Brain microvascular endothelial cell (primary cell): ENCODE data around the gene RBPJL.

Experiments used
- DNase-seq: peaks from one replicate; pipeline ENCODE4 v3.0.0-alpha.2; 2020
- H3K27ac ChIP-seq: fragments of 250-450 bp; sonication (Bioruptor Pico); 2 replicates; pipeline ENCODE4 v1.5.1; 2020; ENCODE audit warnings: mild to moderate bottlenecking, moderate library complexity
- H3K27me3 ChIP-seq: fragments of 250-450 bp; sonication (Bioruptor Pico); replicated peaks from 2 replicates; pipeline ENCODE4 v1.5.1; 2020; ENCODE audit warnings: mild to moderate bottlenecking
- H3K36me3 ChIP-seq: fragments of 250-450 bp; sonication (Bioruptor Pico); replicated peaks from 2 replicates; pipeline ENCODE4 v1.5.1; 2020; ENCODE audit warnings: mild to moderate bottlenecking
- H3K4me3 ChIP-seq: 2 replicates; pipeline ENCODE4 v1.5.1; 2011; ENCODE audit warnings: low read depth, mild to moderate bottlenecking, control low read depth, low read length, moderate library complexity
- CTCF ChIP-seq: IDR thresholded peaks from 2 replicates; pipeline ENCODE4 v1.5.1; 2011; ENCODE audit warnings: low read depth, mild to moderate bottlenecking, moderate library complexity, low read length, control low read depth, inconsistent platforms; ENCODE audit errors: missing control alignments
- in situ Hi-C: cut with HindIII; loops from 2 replicates; pipeline ENCODE4 v1.10.0; 2017; ENCODE audit warnings: low sequenced_read_pairs, low pct_ligation_motif_present

Gene RBPJL

DNA sequence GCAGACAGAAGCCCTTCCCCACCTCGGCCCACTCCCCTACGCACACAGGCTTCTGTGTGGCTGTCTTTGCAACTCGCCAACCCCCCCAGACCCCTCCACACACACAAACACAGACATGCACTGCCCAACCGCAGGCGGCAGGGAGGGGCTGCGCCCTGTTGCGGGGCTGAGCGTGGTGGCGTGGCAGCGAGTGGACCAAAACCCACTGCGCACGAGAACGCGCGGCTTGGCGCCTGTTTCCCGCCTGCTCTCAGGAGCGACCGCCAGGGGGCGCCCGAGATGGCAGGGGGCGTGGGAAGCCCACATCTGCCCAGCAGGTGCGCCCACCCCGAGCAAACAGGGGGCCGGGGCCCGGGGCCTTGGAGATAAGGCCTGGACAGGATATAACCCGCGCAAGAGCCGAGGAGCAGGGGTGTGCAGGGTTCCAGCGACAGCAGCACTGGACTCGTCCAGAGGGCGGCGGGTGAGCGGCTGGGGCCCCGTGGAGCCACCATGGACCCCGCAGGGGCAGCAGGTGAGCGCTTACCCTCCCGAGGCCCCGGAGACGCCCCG is at the start of gene RBPJL:
RBPJL (plus strand) TSS at position 410 of the 552 bp plus-strand sequence; CDS start at position 493, 83 bp downstream.
- TF ChIP-seq CTCF, result peak; percentile 87
- in situ Hi-C loops, result no loop called here
- DNase-seq, result no peak
- Histone ChIP-seq H3K4me3 (no peak within 1 kb of the TSS), H3K36me3 (no peaks in the 10 kb centered on the region), H3K27me3 (no peaks in the 10 kb centered on the region), H3K27ac (no peak within 1 kb of the TSS)

DNA sequence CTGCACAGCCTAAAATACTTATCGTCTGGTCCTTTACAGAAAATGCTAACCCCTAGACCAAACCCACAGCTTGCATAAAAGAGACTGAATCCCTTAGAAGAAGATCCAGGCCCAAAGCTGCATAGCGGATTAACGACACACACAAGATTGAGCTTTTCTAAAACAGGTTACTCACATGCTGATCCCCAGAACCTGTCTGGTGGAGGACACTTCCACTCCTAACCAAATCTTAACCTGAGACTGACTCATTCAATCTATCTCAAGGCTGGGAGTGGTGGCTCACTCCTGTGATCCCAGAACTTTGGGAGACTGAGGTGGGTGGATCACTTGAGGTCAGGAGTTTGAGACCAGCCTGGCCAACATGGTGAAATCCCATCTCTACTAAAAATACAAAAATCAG is 49.5 kb upstream of the RBPJL start:
- in situ Hi-C loops, result no loop called here
- Histone ChIP-seq H3K27me3 (no peaks in the 10 kb centered on the region), H3K36me3 (no peaks in the 10 kb centered on the region), H3K4me3 (no peak overlapping the region), H3K27ac (no peak overlapping the region)
- DNase-seq, result no peak
- no peak for TF ChIP-seq CTCF

GRCh38 chr20:45257711-45258110 is 48.9 kb upstream of the RBPJL start:
- DNase-seq, result no peak
- no peaks in the 10 kb centered on the region for H3K27me3 ChIP-seq
- TF ChIP-seq CTCF, result no peak
- no peaks in the 10 kb centered on the region for H3K36me3 ChIP-seq
- no peak overlapping the region for H3K27ac ChIP-seq
- no peak overlapping the region for H3K4me3 ChIP-seq
- in situ Hi-C loops, result no loop called here

DNA sequence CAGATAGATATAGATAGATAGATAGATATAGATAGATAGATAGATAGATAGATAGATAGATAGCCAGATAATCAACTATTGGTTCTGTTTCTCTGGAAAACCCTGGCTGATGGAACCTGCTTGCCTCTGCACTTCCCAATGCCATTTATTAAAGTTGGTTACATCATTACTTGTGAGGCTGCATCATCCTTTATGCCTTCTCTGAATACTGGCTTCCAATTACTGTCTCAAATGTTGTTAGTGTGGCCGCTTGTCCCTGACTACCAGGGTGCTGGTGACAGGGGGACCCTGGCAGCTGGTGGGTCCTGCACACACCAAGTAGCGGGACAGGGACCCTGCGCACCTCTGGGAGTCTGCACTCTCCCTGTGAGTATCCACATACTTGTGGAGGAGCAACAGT is 48.4 kb upstream of the RBPJL start:
- TF ChIP-seq CTCF, result no peak
- Histone ChIP-seq H3K27ac (no peak overlapping the region), H3K36me3 (no peaks in the 10 kb centered on the region), H3K4me3 (no peak overlapping the region), H3K27me3 (no peaks in the 10 kb centered on the region)
- no peak for DNase-seq
- in situ Hi-C loops, result no loop called here

- Histone ChIP-seq H3K36me3 (no peaks in the 10 kb centered on the region), H3K4me3 (no peak overlapping the region), H3K27me3 (no peaks in the 10 kb centered on the region), H3K27ac (no peak overlapping the region)
- no peak for TF ChIP-seq CTCF
- in situ Hi-C loops, result no loop called here
- no peak for DNase-seq
Observed at GRCh38 chr20:45258664-45259063, 48.0 kb upstream of the RBPJL start.
